A172 (cell line): ENCODE results near the gene XYLB. TPM values are rescaled to one million over a fixed set of nuclear protein-coding genes. Genes with fewer than 3 reads are reported as not detected.

ENCODE experiments used
- DNase-seq: peaks from one replicate; pipeline ENCODE4 v3.0.0-alpha.2; 2015; ENCODE audit warnings: low spot score
- total RNA-seq: library from RNA; depleted of rRNA; stranded (reverse); fragments of >200 nt; shearing (Covaris generic); gene quantifications from 2 replicates; pipeline ENCODE4 v1.2.3, GENCODE V29; 2014

XYLB gene
- total RNA-seq, 1 experiment from 2014 or later = 2.7 TPM

GRCh38 chr3:38364721-38365400 is 18.3 kb downstream of the XYLB start:
- DNase-seq = no peak

- DNase-seq = no peak
Observed at GRCh38 chr3:38365469-38366062, 19.0 kb downstream of the XYLB start.

GRCh38 chr3:38366082-38366481 is 19.5 kb downstream of the XYLB start:
- DNase-seq = no peak

- DNase-seq = no peak
Observed at GRCh38 chr3:38367779-38368178, 21.2 kb downstream of the XYLB start.

- no peak for DNase-seq
Observed at GRCh38 chr3:38368238-38368637, 21.7 kb downstream of the XYLB start.

- no peak for DNase-seq
Observed at GRCh38 chr3:38369186-38369585, 22.6 kb downstream of the XYLB start.

GRCh38 chr3:38370149-38370548 is 23.6 kb downstream of the XYLB start:
- no peak for DNase-seq

GRCh38 chr3:38370861-38371260 is 24.3 kb downstream of the XYLB start:
- DNase-seq = no peak

- no peak for DNase-seq
Observed at GRCh38 chr3:38371541-38372213, 25.1 kb downstream of the XYLB start.

GRCh38 chr3:38372214-38372601 is 25.6 kb downstream of the XYLB start:
- no peak for DNase-seq

GRCh38 chr3:38374221-38374620 is 27.6 kb downstream of the XYLB start:
- no peak for DNase-seq

GRCh38 chr3:38375072-38375471 is 28.5 kb downstream of the XYLB start:
- DNase-seq = no peak

GRCh38 chr3:38375488-38376097 is 29.0 kb downstream of the XYLB start:
- no peak for DNase-seq

- no peak for DNase-seq
Observed at GRCh38 chr3:38376098-38376816, 29.7 kb downstream of the XYLB start.

- DNase-seq = no peak
Observed at GRCh38 chr3:38379201-38379770, 32.7 kb downstream of the XYLB start.

- no peak for DNase-seq
Observed at GRCh38 chr3:38382506-38383080, 36.0 kb downstream of the XYLB start.

- DNase-seq = no peak
Observed at GRCh38 chr3:38383156-38383875, 36.7 kb downstream of the XYLB start.

GRCh38 chr3:38386992-38387750 is 40.6 kb downstream of the XYLB start:
- DNase-seq = no peak

GRCh38 chr3:38387862-38388261 is 41.3 kb downstream of the XYLB start:
- DNase-seq = no peak

GRCh38 chr3:38392604-38393163 is 46.1 kb downstream of the XYLB start:
- no peak for DNase-seq
